CD4-positive, alpha-beta T cell treated with Interleukin-4 for 4 hours (primary cell): Measurements from ENCODE around the gene C6orf120.

Experiments
- DNase-seq: peaks from one replicate; pipeline ENCODE4 v3.0.0-alpha.2; 2020

Gene C6orf120

DNA sequence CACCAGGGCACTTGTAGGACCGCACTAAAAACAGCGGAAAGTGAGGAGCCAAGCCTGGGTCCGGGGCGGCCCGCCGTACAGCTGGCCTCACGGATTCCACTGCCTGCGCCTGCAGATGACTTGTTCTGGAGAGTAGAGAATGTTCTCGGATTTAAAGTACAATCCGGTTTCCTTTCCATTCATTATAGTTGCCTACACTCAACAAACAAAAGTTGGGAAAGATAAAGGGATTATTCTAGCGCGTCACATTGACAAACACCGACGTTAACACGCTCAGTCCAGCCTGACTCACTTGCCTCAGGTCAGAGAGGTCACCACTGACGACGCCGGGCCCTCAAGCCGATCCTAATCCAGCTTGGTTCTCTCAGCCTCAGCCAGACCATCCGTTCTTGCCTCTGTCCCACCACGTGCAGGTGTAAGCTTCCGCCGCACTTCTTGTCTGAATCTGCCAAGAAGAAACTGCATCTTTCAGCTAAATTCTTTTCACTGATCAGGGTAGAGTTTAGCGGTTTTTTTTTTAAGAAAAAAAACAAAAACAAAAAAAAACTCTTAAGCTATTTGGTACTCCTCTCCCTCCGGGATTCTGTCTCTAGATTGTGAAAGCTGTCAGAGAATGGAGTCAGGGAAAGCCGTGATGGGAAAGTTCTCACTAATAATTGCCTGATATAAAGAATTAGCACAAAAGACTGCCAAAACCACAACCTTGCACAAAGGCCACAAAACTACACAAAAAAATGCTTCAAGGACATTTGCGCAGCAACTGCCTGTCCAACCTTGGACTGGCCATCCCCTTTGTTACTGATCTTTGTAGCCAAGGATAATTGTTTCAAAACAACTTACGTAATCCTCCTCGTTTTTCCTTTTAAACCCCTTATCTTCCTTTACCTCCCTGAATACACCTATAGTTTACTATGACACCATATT is 23.5 kb downstream of the C6orf120 start:
- no peak for DNase-seq

DNA sequence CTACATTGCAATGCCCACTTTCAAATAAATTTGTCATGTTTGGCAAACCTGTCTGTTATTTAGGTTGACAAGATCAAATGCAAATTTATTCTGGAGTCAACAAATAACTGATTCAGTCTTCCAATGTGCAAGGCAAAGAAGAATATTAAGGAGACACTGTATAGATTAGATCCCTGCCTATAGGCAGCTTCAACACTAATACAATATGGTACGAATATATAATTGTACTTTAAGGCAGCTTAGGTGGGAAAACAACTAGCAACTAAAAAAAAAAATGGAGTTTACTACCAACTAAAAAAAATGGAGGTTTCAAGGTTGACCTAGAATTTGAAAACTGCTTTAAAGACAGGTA is 24.1 kb downstream of the C6orf120 start:
- no peak for DNase-seq

DNA sequence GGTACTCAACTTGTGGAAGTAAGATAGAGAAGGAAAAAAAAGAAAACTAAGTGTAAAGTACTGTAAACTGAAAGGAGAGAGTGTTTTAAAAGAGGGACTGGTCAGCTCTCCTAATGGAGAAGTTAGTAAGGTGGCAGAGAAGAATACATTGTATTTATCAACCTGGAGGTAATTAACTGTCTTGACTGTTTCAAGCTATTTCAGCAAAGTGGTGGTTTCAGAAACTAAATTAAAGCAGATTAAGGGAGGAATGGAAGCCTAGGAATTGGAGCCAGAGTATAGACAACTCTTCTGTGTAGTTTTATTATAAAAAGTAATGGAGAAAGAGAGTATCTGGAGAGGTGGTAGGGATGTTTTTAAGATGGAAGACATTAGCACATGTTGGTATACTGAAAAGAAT is 25.0 kb downstream of the C6orf120 start:
- DNase-seq, result no peak

DNA sequence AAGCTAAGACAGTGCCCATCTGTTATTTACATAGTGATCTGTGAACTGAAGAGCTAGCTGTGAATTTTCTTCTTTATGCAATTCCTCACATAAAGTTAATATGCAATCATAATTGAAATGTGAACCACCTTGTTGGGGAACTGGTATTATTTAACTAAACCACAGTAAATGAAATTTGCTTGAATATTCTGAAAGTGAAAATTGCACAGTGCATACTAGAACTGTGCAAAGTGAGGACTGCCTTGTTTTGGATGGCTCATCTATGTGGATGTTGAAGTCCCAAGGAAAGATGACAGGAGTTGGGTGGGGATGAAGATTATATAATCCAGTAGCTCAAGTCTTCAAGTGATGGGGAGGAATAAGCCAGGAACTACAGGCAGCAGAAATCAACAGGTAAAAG is 28.0 kb downstream of the C6orf120 start:
- no peak for DNase-seq

DNA sequence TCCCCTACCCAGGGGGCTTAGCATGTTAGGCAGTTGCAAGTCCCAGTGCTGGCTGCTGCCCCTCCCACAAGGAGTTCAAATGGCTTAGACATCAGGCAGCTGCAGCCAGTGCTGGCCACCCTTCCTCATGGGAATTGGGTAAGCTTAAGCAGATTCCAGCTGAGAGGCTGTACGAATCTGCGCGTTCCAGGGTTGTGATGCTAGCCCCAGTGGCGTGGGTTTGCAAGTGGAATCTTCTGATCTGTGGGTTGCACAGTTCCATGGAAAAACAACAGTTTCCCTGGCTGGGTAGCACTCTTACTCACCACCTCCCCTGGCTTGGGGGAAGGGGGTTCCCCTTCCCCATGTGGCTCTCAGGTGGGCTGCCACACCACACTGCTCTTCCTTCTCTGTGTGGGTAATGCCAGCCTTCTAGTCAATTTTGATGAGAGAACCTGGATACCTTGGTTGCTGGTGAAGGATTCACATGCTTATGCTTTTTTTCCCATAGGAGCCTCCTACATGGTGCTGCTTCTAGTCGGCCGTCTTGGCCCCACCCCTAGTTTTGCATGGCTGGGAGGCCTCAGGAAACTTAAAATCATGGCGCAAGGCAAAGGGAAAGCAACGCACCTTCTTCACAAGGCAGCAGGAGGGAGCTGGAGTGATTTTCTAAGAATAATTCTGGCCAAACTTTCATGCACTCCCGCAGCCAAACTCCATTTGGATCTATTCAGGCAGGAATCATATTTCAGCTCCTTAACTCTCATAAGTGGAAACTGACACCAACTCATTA is 36.5 kb downstream of the C6orf120 start:
- no peak for DNase-seq

DNA sequence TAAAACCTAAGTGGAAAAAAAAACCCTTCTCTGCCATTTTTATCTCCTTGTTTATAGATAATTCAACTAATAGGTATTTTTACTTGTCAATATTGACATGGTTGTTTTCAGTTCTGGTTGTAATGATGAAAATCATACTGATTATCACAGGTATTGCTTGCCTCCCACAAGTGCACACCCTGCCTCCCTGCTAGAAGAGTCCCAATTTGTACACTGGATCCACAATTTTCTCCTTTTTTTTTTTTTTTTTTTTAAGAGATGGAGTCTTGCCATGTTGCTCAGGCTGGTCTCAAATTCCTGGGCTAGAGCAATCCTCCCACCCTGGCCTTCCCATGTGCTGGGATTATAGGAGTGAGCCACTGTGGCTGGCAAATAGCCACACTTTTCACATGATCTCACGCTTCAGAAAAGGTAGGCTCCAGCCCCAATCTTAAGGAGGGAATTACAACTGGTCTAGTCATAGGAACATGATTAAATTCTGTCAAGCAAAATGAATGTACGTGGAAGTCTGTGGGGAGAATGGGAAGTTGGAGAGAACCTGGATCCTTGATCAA is 37.1 kb downstream of the C6orf120 start:
- no peak for DNase-seq

DNA sequence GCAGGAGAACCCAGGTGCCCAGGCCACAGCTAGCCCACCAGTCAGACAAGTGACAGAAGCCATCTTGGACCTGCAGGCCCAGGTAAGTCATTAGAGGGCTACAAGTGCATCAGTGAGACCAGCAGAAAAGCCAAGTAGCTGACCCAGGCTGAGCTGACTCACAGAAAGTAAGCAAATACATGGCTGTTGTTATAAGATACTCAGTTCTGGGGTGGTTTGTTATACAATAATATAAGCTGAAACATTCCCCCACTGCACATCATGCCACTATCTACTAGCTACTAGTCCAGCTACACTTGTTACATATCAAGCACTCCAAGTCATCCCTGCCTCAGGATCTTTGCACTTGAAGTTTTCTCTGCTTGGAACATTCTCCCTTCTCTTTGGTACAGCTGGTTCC is 39.4 kb downstream of the C6orf120 start:
- DNase-seq, result no peak

DNA sequence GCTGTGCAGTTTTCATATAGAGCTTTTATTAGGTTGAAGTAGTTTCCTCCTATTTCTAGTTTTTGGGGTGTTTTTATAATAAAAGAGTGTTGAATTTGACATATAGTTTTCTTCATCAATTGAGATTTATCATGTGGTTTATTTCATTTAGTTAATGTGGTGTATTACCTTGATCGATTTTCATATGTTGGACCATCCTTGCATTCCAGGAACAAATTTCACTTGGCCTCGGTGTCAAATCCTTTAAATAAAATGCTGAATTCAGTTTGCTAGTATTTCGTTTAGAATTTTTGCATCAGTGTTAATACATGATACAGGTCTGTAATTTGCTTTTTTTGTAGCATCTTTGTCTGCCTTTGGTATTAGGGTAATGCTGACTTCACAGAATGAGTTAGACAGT is 43.5 kb downstream of the C6orf120 start:
- no peak for DNase-seq

DNA sequence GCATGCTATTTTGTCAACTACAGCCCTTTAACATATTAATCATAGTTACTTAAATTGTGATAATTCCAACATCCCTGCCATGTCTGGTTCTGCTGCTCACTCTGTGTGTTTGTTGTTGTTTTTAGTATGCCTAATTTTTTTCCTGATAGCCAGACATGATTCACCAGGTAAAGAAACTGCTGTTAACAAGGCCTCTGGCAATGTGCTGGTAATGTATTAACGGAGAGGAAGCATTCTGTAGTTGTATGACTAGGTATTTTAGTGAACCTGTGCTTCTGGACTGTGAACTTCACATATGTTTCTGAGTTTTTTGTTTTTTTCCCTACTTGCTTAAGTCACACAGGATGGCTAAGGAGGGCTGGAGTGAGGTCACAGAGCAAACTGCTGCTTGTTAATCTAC is 44.6 kb downstream of the C6orf120 start:
- DNase-seq, result no peak

DNA sequence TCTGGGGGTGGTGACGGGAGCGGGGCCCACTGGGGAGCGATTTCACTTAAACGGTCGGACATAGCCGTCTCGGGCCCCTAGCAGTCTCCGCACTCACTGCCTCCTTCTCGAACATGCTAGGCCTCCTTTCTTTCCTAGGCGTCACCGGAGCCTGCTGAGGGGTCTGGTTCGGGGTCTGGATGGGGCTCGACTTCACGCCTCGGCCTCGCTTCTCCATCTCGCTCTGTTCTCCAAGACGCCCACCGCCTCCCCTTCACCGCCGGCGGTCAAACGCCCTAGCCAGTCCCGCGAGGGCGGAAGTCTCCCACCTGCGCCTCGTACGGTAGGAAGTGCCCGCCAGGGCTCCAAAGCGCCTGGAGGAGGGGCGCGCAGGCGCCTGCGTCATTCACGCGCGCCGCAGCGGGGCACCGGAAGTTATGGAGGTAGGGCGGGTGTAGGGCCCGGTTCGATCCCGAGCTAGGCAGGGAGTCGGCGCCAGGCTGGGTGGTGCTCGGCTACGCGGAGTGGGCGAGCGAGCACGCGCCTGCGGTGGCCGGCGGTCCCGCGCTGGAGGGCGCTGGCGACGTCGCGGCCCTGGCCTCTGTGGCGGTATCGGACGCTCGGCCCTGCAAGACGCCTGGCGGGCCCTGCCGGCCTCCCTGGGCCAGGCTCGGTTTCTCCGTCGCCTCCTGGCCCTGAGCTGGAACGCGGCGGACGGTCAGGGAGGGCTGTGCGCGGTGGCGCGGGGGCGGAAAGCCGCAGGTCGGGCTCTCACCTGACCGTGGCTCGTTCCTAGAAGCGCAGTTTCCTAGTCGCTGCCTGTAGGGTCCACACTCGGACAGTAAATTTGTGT is 49.5 kb downstream of the C6orf120 start, which contains the start of the genes DYNLT2 and ERMARD:
DYNLT2 (minus strand) TSS at position 331 of the 832 bp plus-strand sequence; CDS start at position 217, 114 bp downstream.
ERMARD (plus strand) TSS at position 381 of the 832 bp plus-strand sequence; CDS start at position 417, 36 bp downstream.
- DNase-seq, result peak; percentile 92

DNA sequence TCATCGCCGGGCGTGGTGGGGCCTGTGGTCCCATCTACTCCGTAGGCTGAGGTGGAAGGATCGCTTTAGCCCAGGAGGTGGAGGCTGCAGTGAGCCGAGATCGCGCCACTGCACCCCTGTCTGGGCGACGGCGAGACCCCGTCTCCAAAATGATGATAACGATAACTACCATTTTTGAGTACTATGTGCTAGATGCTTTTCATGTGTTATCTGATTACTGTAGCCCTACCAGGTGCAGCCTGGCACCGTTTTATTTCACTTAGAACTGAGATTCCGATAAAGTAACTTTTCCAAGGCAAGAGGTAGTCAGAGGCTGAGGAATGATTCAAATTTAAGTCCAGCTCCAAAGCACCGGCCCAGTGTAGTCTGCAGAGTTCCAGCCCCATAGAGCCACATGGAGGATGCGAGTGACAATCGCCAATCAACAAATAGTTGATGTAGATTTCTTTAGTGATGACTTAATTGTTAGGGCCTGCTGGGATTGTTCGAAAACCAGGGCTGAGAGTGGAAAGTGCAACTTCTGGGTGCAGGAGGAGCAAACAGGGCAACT is 50.2 kb downstream of the C6orf120 start:
- peak; percentile 31 for DNase-seq
